Stimulated activated CD4-positive, alpha-beta T cell treated with anti-CD3 and anti-CD28 coated beads, Interleukin-4, amount 100 ng/mL, for 48 hours (primary cell): ENCODE data around the gene GID8.

ENCODE experiments used
- DNase-seq, 2 donors: peaks; one replicate each; pipeline ENCODE4 v3.0.0-alpha.2; 2020; ENCODE audit warnings: low read depth in 2 of 2

GID8 gene

GRCh38 chr20:62902926-62903615, 34.9 kb upstream of the GID8 start:
- DNase-seq, result no peak

DNA sequence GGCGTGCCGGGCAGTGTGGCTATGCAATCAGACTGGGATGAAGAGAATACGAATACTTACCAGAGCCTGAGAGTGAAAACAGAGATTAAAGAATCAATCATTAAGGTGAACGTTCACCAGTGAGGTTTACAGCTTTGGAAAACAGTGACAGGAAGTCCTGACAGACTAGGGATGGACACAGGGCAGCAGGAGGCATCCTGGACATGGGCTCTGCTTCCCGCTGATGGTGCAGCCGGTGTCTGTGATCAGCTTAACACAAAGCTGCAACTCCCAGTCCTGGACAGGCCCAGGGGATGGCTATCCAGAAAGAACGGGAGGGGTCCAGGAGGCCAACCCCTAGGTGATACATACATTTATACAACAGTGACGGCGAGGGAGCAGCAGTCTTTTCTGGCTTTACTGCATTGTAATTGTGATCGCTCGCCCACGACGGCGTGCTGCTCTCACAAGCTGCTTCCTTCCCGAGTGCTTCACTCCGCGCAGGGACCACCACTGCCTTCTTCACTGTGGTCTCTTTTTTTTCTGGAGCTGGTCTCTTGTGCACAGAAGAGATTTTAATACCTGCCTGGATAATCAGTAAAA, 32.3 kb upstream of the GID8 start:
- no peak for DNase-seq

DNA sequence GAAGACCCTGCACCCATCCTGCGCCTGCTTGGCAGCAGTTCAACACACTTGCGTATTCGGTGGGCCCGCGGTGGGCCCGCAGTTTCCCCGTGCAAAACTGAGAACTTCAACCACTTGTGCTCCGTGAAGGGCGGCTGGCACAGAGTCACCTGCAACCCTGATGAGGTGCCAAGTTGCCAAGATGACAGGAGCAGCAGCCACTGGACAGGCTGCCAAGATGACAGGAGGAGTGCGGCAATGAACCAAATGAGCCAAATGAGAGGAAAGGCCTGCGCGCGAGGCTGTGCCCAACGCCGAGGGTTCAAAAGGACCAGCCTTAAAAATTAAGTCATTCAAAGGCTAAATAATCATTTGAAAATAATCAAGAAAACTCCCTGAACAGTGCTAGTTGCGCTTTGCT, 31.7 kb upstream of the GID8 start:
- no peak for DNase-seq

- no peak for DNase-seq
These were observed 31.1 kb upstream of the GID8 start for GRCh38 chr20:62906647-62907375.

DNA sequence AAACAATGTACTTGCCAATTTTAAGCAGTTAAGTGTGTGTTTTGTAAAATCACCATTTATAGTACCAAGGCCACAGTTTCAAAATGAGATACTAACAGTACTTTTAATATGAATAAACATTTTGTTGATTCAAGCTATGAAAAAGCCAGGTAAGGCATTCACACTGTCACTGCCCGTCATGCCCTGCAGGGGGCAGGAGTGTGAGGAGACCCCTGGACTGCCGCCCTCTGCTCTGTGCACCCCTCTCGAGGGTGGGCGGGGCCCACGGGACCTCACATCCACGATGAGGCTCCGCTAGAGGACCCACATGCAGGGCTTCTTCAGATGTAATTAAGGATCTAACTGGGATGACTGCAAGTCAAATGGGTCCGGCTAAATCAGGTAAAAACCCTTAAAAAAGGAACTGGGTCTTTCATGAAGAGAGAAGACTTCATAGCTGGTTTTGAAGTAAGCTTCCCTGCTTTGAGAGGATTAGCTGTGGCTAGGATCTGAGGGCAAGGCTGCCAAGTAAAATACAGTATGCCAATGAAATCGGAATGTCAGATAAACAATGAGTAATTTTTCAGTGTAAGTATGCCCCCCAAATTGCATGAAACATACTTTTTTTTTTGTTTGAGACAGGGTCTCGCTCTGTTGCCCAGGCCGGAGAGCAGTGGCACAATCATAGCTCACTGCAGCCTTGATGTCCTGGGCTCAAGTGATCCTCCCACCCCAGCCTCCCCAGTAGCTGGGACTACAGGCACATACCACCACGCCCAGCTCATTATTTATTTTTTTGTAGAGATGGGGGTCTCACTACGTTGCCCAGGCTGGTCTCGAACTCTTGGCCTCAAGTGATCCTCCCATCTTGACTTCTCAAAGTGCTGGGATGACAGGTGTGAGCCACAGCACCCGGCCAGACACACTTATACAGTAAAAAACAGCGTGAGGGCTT, 30.3 kb upstream of the GID8 start:
- DNase-seq, result no peak

DNA sequence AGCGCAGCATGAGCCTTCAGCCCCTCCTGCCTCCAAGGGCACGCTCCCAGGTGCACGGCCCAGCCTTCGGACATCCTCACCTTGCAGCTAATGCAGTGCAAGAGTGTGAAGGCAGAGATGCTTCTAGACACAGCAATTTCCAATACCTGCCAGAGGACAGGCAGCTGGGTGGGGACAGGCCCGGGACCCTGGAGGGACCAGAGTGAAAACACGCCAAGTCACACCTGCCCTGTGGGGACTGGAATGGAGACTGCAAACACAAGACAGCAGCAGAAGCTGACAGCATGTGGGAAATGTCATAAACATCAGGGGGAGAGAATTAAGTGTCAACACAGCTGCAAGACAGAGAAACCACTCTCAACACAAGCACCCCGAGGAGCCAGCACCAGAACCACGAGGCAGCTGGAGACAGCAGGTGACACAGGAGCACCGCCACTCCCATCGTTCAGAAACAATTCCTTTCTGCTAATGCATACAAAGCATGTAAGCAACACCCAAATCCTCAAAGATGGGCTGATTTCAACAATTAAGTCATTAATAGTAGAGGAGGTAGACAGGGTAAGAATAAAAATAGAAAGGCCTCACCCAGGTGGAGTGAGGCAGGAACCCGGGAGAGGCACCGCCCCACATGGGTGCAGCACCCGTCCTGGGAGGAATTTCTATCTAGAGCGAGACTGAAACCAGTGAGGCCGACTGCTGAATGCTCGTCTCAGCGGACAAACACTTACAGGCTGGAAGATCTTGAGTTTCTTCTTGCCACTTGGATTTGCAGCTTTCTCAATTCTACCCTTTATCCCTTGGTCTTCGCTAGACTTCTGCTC, 28.8 kb upstream of the GID8 start:
- DNase-seq, result no peak

DNA sequence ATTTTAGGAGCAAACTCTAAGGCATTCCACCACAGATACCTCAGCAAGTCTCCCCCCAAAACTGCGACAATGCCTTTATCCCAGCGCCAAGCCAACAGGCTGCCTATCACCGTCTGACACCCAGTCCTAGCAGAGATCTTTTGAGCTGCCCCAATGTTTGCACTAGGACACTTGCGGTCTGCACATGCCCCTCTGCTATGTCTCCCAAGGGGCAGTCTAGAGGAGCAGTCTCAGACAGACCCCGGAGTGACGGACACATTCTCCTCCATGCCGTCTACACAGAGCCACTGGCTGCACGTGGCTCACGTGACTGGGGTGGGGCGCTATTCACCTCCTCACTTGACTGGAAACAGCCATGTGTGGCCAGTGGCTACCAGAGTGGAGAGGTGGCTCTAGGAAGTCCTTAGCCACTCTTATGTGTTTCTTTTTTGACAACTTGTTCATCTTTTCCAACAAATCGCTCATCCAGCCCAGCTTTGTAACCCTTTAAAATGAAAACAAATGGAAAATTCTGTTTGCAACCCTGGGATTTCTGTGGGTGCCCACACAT, 27.7 kb upstream of the GID8 start:
- DNase-seq, result no peak

GRCh38 chr20:62910777-62911497, 27.0 kb upstream of the GID8 start:
- DNase-seq, result no peak

DNA sequence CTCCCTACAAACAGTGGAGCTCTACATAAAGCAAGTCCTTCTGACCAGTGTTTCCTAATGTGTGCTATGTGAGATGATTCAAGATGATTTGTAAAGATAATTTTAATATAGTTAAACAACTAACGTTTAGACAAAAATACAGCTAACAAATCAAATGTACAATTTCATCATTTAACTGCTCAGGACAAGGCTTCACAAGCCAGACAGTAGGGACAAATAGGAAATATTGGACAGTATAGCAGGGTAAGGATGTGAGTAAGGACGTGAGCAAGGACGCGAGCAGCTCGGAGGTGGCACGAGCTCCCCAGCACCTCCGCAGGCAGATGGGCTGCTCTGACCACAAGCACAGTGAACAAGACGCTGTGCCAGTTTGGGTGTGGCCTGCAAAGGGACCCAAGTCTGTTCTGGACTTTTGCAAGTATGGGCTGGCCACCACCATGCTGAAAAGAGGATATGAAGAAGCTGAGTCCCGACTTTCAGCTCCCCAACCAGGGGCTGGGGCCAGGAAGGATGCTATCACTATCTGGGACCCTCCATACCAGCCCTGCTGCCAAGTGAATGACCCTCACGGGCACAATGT, 26.2 kb upstream of the GID8 start:
- DNase-seq, result no peak

GRCh38 chr20:62913043-62913630, 24.8 kb upstream of the GID8 start:
- no peak for DNase-seq

GRCh38 chr20:62914436-62914835, 23.5 kb upstream of the GID8 start:
- no peak for DNase-seq

DNA sequence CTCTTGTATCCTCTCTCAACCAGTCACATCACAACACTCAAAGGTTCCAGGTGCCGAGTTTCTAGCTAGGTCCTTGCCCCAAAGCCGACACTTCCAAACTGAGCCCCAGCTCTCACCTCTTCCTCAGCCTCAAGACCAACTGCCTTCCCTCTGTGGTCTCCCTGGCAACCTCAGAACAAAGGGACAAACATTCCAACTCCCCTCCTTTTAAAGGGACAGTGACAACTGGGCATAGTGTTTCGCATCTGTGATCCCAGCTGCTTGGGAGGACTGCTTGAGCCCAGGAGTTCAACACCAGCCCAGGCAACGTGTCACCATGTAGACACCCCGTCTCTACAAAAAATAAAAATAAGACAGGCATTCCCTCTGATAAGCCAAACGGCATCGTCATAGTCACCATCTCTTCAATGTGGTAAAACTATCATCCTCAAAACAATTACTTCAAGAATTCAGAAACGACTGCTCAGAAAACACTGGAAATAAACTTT, 22.9 kb upstream of the GID8 start:
- no peak for DNase-seq

DNA sequence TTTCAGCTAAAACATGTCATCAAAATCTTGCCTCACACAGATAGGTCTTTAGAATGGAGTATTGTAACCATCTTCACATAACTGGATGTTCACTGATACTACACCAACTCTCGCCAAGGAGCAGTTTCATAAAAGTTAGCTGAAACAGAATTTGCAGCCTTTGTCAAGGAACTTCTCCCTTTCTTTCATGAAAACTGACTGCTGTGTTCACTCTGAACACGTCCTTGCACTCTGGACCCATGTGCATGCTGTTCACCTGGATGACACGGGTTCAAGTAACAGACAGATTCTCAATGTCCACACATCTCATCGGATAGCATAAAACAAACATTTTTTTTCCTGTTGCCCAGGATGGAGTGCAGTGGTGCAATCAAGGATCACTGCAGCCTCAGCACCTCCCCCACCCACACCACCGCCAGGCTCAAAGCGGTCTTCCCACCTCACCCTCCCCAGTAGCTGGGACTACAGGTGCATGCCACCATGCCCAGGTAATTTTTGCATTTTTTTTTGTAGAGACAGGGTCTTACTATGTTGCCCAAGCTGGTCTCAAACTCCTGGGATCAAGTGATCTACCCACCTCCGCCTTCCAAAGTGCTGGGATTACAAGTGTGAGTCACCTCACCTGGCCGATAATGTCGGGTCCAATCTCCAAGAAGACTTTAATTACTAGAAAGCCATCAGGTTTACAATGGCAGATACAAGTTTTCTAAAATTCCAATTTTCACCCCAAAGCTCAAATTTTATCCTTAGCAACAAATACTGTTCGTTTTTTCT, 21.1 kb upstream of the GID8 start:
- DNase-seq, result no peak

GRCh38 chr20:62917720-62918119, 20.2 kb upstream of the GID8 start:
- no peak for DNase-seq

DNA sequence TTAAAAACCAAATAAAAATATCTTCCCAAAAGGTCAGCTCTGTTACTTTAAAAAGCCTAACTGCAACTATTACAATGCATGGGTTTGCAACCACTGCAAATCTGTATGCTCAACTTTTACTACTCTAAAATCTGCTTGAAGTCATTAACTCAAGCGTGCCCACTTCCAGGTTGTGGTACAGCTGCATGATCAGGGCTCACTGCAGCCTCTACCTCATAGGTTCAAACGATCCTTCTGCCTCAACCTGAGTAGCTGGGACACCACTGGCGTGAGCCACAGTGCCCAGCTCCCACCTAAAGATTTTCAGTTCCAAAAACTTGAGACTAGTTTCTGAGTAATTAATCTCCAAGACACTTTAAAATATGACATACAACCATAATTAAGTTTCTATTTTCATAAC, 19.8 kb upstream of the GID8 start:
- no peak for DNase-seq

- DNase-seq, result peak; percentile 33 to 46
These were observed 19.1 kb upstream of the GID8 start for GRCh38 chr20:62918831-62919230.

DNA sequence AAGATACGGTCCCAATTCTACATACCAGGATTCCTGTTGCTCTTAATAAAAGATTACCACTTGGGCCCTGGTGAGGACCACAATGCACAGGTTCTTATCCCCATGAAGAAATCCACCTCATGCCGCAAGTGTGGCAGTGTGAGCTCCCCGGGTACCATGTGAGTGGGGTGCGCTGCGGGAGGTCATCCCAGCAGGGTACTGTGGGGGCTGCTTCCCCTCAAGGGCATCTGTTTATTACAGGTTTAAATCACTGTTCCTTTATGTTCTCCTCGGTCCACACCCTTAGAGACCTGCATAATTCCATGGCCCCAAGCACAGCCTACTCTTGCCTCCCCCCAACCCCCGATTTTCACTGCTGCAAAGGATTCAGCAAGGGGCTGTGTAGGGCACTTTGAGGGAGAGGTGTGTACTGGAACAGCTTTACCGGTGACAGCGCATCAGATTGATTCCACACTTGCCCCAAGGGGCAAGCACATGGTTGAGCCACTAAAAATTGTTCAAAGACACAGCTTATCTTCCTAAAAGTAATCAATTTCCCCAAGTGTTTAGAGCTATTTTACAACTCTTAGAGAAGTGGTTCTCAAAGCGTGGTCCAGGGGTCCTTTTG, 17.8 kb upstream of the GID8 start:
- DNase-seq, result no peak

GRCh38 chr20:62921119-62921687, 16.7 kb upstream of the GID8 start:
- peak; percentile 38 to 59 for DNase-seq
